Measurements from ENCODE around the gene CCDC187. TPM values are rescaled to one million over a fixed set of nuclear protein-coding genes. Genes with fewer than 3 reads are reported as not detected.
A peak's percentile ranks its signal among the peaks of the same experiment; 100 is the strongest.

Gene CCDC187
- total and polyA plus RNA-seq, 2 of the 13 experiments (the other 11 are each of a cell fraction or from before 2014, with no cell fraction given) = 0.03 to 0.13 TPM

- TF ChIP-seq ZNF513 (CRISPR knock-in tag; conservative IDR thresholded peaks at IDR 0.05) (no peak), ZC3H4 (CRISPR knock-in tag; IDR thresholded peaks at IDR 0.05; ENCODE audit: borderline replicate concordance) (no peak), BRD4 (CRISPR knock-in tag; IDR thresholded peaks at IDR 0.05) (no peak), ISL2 (CRISPR knock-in tag; IDR thresholded peaks at IDR 0.05) (no peak), BHLHE40 (IDR thresholded peaks at IDR 0.05; ENCODE audit: low read length) (no peak)
Measured at GRCh38 chr9:136202454-136203407, 101.2 kb downstream of the CCDC187 start (continued).

- no peak overlapping the region for H3K9ac ChIP-seq (ENCODE audit: insufficient read depth, low read depth, low read length)
- no peak overlapping the region for H3K27ac ChIP-seq (ENCODE audit: extremely low read length, insufficient read depth, low read length)
- peaks cover 13 to 55% of the 10 kb centered on the region in 2 experiments; a peak in 4 of 5 replicates for H3K27me3 ChIP-seq (ENCODE audit: control insufficient read depth in 1 of 2, insufficient read depth in 2 of 2, low read length in 2 of 2)
- H4K20me1 ChIP-seq (ENCODE audit: insufficient read depth, low read length) = peaks cover 32% of the 10 kb centered on the region; the same call in 1 of the 2 replicates
- no TSS peak for BruUV-seq (replicated peaks)
- whole genome bisulfite sequencing (ENCODE audit: low lambda C conversion rate) = 62% methylated on average over 15 of the region's 85 CpGs
- no peaks in the 10 kb centered on the region for H3K9me3 ChIP-seq (ENCODE audit: low read length)
- no peak for DNase-seq (ENCODE audit: low spot score)
- FAIRE-seq = no peak
- ATAC-seq = peak; percentile 31
- in situ Hi-C loops (cut with HindIII; ENCODE audit: extremely low pct_ligation_motif_present, low pct_unique_long_range_greater_than_20kb) = no loop called here
- H3K4me1 ChIP-seq (ENCODE audit: insufficient read depth, low read length) = peaks cover 4% of the 10 kb centered on the region
- intact Hi-C loops (cut with micrococcal nuclease; ENCODE audit: unreplicated experiment) = no loop called here
- H3K4me2 ChIP-seq (ENCODE audit: low read depth, low read length) = no peak overlapping the region
- H3K79me2 ChIP-seq (ENCODE audit: insufficient read depth, low read length) = no peaks in the 10 kb centered on the region
- no peak overlapping the region for H3K4me3 ChIP-seq (replicated peaks in 1 of 3; ENCODE audit: insufficient read depth in 1 of 3, low read depth in 2 of 3, low read length in 3 of 3)
- H3K36me3 ChIP-seq (replicated peaks in 1 of 2; ENCODE audit: control insufficient read depth in 1 of 2, insufficient read depth in 2 of 2, low read length in 2 of 2) = no peaks in the 10 kb centered on the region
- H2AFZ ChIP-seq (ENCODE audit: low read length) = no peak overlapping the region
- POLR2A ChIA-PET = no interaction called here
- CTCF ChIA-PET (ENCODE audit: low intra/inter-chr PET ratio, low total read pairs) = no interaction called here
- TF ChIP-seq HES4 (CRISPR knock-in tag; IDR thresholded peaks at IDR 0.05; ENCODE audit: borderline replicate concordance) (0 out of 2 replicates have a peak, but pooled peaks have one; percentile 61), KDM5B (CRISPR knock-in tag; IDR thresholded peaks at IDR 0.05; ENCODE audit: borderline replicate concordance) (0 out of 2 replicates have a peak, but pooled peaks have one; percentile 26), PITX1 (CRISPR knock-in tag; IDR thresholded peaks at IDR 0.05) (no peak), EHMT2 (IDR thresholded peaks at IDR 0.05; ENCODE audit: borderline replicate concordance, low read depth, low read length) (peak; percentile 56; the same call in 1 of the 2 replicates), ZBTB38 (CRISPR knock-in tag; IDR thresholded peaks at IDR 0.05) (peak; percentile 33; the same call in 1 of the 2 replicates), ZNF382 (CRISPR knock-in tag; IDR thresholded peaks at IDR 0.05; ENCODE audit: borderline replicate concordance) (no peak), ZNF713 (CRISPR knock-in tag; IDR thresholded peaks at IDR 0.05) (no peak), ZNF547 (CRISPR knock-in tag; IDR thresholded peaks at IDR 0.05) (peak; percentile 39; the same call in 1 of the 2 replicates), SALL1 (CRISPR knock-in tag; IDR thresholded peaks at IDR 0.05) (peak; percentile 48; the same call in 1 of the 2 replicates)
- TF ChIP-seq, protein P1, sequence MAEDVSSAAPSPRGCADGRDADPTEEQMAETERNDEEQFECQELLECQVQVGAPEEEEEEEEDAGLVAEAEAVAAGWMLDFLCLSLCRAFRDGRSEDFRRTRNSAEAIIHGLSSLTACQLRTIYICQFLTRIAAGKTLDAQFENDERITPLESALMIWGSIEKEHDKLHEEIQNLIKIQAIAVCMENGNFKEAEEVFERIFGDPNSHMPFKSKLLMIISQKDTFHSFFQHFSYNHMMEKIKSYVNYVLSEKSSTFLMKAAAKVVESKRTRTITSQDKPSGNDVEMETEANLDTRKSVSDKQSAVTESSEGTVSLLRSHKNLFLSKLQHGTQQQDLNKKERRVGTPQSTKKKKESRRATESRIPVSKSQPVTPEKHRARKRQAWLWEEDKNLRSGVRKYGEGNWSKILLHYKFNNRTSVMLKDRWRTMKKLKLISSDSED (CRISPR knock-in tag; IDR thresholded peaks at IDR 0.05) = no peak
- TF ChIP-seq, protein P2, sequence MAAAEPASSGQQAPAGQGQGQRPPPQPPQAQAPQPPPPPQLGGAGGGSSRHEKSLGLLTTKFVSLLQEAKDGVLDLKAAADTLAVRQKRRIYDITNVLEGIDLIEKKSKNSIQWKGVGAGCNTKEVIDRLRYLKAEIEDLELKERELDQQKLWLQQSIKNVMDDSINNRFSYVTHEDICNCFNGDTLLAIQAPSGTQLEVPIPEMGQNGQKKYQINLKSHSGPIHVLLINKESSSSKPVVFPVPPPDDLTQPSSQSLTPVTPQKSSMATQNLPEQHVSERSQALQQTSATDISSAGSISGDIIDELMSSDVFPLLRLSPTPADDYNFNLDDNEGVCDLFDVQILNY (CRISPR knock-in tag; conservative IDR thresholded peaks at IDR 0.05) = 0 out of 2 replicates have a peak, but pooled peaks have one; percentile 38
Measured at GRCh38 chr9:136201609-136202453, 102.1 kb downstream of the CCDC187 start.
